ENCODE data around the gene IL22RA1.

The IL22RA1 gene

DNA sequence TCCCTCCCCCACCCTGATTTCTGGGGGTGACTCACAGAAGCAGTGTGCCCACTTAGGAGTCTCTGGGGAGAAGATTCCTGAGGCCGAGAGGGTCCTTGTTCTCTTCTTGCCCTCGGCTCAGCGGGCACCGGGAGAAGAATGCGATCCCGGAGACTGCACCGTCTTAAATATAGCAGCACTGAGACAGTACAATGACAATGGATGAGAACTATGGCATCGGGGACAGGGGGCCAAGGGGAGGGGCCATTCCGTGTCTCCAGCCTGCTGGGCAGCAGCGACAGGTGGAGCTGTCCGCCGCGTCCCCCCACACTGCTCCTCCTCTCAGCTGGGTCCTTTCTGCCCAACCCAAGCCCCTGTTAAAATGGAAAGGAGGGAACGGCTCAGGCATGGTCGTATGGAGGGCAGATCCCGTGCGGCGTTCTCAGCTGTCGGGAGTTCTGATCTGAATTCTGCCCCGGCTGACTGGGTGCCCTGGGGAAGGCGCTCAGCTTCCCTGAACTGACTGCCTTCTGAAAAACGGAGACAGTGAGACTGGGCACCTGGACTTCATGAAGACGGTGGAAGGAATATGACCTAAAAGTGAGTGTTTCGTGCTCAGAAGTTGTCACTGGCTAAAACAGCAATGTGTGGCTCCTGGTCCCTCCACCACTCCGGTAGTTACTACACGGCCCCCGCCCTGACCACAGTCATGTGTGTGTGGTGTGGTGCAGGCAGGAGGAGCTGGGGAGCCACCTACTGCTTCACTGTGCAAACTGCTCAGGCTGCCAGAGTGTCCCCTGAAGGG lies 30.8 kb downstream of the IL22RA1 start, which contains the start of gene MYOM3:
Gene MYOM3 (minus strand): TSS at position 140 of the 784 bp plus-strand sequence. CDS start 3,499 bp downstream, outside the sequence.
- DNase-seq = peak; percentile 88

DNA sequence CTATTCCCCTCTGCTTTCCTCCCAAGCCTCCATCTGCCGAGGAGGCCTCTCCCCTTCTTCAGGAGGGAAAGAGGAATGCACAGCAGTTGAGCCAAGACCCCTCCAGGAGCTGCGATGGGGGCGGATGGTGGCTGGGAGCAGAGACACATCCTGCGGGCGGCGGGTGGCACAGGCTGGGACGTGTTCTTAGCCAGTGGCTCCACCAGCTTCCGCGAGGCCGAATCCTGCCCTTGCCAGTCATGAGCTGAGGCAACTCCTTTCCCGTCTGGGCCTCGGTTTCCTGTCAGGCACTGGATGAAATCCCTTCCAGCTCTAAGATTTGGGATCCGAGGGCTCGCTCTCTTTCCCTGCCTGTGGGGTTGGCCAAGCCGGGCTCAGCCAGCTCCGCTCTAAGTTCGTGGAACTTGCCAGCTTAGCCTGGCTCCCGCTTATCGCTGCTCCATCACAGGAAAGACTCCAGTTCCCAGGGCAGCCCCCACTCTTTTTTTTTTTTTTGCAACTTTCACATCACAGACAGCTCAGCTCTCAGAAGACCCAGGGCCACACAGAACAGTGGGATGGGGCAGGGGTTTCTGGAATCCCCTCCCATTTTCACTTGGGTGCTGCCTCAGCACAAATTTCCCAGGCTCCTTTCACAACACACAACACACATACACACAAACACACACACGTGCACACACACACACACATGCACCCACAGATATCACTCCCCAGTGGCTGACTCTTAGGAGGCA lies 31.5 kb downstream of the IL22RA1 start:
- no peak for DNase-seq

DNA sequence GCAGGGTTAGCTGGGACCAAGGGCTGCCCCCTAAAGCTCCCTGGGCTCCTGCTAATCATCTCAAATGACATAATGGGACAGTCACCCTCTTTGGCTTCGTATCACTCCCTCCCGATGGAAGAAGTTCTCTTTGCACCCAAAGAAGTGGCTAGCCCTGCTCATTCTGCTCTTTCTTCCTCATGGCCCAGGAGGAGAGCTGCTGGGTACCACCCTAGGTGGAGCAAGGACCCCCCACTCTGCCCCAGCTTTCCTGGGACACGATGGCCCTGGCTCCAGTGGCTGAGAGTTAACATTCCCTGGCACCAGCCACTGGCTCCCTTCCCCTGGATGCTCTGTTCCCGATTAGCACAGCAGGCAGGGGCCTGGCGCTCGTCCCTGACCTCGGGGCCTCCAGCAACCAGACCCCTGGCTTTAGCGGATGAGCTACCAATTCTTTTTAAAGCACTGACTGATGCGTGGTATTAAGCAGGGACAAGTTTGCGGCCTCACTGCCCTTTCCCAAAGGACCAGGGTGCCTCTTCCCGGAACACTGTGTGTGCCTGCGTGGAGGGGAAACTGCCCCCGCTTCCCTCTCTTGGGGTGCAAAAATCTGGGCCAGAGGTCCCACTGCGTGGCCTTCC lies 32.2 kb downstream of the IL22RA1 start:
- DNase-seq = no peak

DNA sequence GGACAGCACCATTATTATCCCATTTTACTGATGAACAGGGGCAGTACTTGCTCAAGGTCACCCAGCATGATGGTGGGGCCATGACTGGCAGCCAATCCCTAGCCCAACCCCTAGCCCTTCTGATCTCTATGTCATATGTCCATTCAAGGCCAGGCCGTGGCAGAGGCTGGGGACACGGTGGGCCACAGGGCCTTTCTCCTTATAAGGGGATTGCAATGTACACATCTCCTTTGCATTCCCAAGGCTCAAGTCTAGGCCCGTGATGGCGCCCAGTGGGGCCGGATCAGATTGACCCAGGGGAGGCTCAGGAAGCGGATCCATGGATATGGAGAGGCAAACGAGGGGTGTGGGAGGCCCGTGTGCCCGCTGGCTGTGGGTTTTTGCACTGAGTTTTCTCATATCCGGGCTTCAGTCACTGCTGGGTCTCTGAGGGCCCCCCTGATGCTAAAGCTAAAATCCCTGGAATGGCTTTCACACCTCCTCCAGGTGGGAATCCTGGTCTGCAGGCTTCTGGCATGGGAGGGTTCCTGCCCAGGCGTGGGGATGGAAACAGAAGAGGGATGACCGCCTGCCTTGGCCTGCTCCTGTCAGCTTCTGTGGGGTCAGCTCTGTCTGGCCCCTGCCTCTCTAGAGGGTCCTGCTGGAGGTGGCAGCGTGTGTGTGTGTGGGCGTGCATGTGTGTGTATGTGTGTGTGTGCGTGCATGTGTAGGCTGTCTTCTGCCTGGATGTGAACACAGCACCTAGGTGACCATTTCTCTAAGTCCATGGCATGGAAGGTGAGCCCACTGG lies 33.1 kb downstream of the IL22RA1 start:
- DNase-seq = no peak

DNA sequence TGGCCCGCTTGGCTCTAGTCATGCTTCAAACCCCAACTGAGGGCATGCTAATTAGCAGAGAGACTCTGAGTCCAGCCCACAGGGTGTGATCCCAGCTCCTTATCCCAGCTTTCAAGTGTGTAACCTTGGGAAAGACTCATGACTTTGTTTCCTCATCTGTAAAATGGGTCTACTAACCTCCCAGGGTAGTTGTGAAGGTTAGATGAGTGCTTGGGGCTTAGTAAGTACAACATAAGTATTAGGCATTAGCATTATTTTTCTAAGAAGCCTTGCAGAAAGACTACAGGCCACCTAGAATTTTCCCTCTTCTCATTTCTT lies 33.8 kb downstream of the IL22RA1 start:
- no peak for DNase-seq

DNA sequence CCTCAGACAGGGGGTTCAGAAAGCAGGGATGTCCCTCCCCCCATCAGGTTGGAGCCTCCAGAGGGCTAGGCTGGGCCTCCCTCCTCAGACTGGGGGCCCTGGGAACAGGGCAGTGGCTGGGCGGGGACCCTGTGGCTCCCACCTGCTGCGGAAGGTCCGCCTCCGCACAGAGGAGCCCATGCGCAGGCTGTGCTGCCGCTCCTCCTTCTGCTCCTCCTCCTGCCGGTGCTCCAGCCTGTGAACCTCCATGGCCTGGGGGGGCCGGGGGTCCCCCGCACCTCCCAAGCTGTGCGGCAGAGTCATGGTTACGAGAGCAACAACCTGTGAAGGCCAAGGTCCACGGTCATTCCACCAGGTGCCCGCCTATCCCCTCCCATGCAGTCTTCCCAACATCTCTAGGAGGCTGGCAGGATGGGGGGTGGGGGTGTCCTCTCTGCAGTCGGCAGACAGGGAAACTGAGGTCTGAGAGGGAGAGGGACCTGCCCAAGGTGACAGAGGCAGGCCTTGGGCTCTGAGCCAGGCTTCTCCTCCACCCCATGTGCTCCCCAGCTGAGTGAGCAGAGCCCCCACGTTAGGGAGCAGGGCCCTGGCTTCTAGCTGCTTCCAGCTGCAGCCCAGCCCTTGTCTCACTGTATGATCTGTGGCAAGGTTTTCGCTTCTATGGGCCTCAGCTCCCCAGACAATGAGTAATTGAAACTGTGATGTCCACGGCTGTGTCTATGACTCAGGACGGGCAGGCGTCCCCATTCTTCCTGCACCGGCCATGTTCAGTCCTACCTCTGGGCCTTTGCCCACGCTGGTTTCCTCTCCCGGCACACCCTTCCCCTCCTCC lies 34.4 kb downstream of the IL22RA1 start:
- DNase-seq = peak; percentile 21

DNA sequence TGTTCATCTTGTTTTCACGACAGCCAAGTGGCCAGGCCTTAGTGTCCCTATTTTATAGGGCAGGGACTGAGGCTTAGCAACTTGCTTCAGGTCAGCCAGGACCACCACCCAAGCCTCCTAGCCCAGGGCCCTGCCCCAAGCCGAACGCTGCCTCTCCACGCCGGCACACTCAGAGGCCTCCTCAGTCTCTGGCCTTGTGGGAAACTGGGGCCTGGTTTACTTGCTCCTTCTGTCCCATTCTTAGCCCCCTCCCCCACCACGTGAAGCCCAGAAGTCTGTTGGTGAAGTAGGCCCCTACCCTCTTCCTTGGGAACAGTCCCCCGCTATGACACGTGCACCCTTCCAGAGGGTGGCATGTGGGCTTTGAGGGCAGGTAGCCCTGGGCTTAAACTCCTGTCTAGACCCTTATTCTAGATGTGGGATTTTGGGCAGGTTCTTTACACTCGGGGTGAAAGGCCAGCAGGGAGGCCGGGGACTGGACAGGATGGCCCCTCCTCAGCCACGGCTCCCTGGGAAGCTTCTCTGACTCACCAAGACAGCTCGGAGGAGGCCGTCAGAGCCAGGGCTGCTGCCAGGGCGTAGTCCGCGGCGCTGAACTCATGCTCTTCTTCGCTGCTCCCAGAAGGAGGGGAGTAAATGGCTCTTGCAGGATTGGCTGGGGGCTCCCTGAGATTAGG lies 35.3 kb downstream of the IL22RA1 start:
- DNase-seq = no peak

DNA sequence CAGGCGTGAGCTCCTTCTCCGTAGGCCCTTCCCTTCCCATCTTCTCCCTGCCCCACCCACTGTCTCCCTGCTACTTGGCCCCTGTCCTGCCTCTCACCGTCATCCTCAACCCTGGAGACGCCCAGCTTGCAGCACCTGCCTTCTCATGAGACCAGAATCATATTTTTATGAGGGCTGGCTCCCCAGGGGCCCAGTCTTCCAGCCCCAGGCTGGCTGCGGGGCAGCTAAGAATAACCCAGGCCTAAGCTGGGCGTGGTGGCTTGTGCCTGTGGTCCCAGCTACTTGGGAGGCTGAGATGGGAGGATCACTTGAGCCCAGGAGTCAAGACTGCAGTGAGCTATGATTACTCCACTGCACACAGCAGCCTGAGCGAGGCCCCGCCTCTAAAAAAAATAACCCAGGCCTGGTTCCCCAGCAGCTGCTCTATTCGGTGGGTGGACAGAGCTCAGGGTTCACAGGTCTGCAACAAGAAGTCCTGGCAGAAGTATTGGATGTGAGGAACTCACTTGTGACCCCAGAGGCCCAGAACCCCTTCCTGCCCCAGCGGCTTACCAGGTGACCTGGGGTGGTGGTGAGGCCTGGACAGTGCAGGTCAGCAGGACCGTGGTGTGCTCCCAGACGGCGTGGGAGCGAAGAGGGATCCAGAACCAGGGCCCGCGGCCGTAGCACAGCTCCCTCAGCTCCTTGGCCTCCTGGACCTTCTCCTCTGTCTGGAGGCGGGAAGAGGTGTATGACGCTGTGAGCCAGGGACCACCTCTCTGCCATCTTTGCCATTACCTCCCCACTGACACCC lies 37.4 kb downstream of the IL22RA1 start:
- no peak for DNase-seq

DNA sequence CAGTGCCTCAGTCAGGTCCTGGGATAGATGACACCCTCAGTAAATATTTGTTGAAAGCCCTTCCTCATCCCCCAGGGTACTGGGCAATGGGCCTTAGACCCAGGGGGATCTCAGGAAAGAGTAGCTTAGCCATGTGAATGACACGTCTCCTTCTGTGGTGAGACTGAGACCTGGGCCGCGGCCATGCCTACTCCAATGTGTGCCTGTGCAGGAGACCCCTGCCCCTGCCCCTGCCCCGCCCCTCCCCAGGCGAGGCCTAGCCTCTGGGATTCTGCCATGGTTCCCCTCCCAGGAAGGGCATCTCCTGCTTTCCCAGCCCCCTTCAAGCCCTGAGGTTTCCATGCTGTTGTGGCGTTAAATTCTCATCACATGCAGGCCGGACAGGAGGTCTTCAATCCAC lies 38.1 kb downstream of the IL22RA1 start:
- no peak for DNase-seq

DNA sequence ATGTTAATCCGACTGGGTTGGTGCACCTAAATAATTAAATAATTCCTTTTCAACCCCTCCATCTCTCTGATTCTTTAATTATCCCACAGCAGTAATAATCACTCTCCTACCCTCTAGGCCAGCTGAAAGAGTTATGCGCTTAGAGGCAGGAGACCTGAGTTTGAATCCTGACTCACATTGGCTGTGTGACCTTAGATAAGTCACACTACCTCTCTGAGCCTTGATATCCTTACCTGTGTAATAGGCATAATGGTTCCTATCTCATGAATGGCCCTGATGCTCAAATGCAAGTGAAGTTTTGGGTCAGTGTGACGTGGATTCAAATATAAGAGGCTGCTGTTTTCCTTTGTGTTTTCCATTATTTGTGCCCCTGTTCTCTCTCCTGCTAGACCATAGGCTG lies 39.1 kb downstream of the IL22RA1 start:
- no peak for DNase-seq

DNA sequence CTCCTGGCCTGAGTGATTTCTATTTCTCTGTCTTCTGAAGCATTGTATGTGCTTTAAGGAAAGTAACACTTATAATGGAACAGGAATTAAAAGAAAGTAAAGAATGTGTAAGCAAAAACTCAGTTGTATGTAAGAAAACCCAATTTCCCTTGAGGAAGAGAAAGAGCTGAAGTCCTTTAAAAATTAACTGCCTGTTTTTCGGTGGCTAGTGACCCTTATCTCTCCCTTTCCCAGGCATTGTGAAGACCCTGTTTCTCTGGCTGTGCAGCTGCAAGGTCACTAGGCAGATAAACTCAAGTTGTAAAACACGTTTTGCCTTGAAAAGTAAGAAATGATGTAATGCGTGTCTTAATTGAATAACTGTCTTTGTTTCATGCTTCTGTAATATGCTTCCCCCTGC lies 39.5 kb downstream of the IL22RA1 start:
- no peak for DNase-seq

DNA sequence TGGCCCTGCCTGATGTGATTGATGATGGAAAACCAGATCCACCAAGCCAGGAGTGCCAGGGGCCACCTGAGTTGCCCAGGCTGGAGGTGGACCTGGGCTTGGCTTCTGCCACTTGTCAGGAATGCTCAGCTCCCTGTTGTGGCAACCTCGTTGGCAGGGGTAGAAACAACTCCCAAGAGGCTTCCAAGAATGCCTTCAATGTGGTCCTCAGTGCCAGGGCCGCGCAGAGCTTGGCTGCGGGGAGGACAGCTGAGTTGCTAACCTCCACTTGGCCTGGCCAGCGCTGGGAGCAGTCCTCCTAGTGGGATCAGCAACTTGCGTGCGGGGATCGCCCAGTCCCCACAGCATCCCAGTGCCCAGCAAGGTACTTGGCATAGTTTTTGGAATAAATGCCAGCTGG lies 40.0 kb downstream of the IL22RA1 start:
- peak; percentile 21 for DNase-seq

DNA sequence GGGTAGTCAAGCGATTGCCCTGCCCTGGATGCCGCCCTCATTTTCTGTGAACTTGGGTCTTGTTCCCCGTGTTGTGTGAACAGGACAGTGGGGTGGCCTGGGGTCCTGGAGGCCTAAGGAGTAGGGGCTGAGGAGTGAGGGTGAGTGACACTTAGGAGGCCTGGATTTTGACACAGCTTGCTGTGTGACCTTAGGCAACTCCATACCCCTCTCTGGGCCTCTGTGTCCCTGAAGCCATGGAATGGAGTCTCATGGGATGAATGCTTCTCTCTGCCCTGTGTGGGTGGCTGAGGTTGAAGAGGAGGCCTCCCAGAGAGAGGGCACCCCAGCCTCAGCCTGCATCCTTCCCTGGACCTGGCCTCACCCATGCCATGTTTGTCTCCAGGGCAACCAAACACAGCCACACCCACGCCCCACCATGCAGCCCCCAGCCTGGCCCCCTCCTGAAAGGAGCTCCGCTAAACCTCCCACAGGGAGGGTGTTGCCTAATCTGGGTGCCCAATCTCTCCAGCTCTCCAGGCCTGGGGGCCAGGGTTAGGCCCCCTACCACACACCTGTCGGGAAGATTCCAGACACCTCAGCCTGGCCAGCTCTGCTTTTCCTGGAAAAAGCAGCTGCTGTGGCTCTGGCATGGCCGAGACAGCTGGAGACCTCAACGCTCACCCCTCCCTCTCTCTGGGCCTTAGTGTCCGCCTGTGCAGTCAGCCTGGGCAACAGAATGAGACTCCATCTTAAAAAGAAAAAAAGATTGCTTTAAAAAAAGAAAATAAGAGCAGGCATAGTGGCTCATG lies 40.9 kb downstream of the IL22RA1 start:
- no peak for DNase-seq

DNA sequence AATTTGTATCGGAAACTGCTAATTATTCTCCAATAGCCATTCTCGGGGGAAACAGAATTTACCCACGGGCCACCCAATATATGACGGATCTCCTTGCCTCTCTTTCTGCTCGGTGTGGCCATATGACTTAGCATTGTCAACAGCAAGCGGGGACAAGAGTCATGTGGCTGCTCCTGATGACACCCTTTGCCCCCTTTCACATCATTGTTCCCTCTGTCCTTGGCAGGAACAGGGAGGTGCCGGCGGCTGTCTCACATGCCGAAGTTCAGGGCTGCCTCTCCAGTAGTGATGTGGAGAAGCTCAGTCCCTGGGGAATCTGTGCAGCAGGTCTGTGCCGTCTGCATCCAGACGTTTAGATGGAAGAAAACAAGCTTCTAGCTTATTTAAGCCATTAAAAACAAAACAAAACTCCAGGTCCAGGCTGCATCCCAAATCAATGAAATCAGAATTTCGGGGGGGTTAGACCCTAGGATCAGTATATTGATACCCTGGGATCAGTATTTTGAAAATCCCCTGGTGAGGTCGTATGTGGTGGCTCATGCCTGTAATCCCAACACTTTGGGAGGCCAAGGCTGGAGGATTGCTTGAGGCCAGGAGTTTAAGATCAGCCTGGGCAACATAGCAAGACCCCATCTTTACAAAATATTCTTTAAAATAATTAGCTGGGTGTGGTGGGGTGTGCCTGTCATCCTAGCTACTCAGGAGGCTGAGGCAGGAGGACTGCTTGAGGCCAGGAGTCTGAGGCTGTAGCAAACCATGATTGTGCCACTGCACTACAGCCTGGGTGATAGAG lies 41.8 kb downstream of the IL22RA1 start:
- no peak for DNase-seq

DNA sequence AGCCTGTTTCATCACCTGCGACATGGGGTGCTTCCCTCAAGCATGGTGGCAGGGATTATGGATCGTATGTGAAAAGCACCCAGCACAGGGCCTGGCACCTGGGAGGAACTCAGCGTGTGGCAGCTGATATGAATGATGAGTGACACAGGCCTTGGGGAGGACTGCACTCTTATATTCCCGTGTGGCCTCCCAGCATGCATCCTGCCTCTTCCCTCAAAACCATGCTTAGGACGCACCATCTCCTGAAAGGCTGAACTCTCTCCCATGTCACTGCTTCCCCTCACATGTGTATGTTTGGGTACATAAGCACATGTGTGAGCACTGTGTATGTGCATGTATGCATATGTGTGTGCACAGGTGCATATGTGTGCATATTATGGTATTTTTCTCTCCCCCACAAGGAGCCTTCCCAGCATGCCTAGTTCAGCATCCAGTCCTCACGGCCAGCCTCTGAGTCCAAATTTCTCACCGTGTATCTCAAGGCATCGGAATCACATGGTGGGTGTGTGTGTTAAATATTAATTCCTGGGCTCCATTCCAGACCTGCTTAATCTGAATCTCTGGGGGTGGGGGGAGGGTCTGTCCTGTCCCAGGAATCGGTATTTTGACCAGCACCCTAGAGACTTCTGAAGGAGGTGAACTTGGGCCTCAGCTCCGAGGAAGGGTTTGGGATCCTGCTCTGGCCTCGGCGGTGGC lies 43.8 kb downstream of the IL22RA1 start:
- DNase-seq = no peak

DNA sequence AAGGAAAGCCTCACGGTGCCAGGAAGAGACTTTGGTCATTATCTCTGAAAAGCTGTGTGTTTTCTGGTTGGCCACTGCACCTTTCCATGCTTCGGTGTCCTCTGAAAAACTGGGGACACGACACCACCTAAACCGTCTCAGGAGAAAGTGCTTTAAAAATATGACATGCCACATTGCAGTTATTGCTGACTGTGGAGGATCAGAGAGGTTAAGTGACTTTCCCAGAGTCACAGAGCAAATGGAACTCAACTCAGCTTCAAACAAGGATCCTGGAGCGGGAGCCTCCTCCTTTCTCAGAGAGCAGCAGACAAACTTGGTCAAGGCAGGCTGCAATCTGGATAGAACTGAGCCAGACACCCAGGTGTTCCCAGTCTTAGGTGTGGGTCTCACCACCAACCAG lies 44.8 kb downstream of the IL22RA1 start:
- DNase-seq = no peak

DNA sequence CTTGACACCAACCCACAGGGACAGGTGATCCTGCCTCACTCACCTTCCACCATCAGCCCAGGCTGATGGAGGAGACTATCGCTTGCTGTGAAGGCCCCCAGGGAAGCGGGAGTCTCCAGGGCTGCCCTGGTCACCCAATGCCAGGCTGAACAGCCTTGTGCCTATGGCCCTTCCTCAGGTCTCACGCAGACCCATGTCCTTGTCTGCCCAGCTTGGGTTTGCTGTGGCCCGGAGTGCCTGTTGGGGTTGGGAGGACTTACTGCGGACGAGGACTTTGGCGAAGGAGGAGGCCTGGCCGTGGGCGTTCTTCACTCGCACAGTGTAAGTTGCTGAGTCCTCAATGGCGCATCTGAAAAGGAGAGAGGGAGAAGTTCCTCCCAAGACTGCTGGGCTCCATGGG lies 45.3 kb downstream of the IL22RA1 start:
- no peak for DNase-seq

DNA sequence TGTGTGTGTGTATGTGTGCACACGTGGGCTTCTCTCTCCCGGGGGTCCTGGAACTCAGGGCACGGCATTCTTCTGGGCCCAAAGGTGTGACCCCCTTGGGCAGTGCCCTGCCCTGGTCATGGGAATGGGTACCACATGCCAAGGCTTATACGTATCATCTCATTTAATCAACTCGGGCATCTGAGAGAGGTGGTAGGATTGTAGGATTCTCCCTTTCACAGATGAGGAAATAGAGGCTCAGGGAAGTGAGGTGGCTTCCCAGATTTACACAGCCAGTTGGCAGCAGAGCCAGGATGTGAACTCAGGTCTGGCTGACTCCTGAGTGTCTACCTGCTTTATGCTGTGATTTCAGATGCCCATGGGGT lies 46.2 kb downstream of the IL22RA1 start:
- no peak for DNase-seq
